OCI-M2 (cell line): ENCODE measurements around the gene BLID.

Experiments used
- DNase-seq: peaks from one replicate; lab custom pipeline; 2025; ENCODE audit not compliant: unreplicated experiment; lab: John Stamatoyannopoulos, UW

BLID gene

GRCh38 chr11:122107045-122107444, 9.0 kb downstream of the BLID start:
- no peak for DNase-seq

- no peak for DNase-seq
These were observed 10.8 kb downstream of the BLID start for GRCh38 chr11:122105044-122105758.

- no peak for DNase-seq
These were observed 11.7 kb downstream of the BLID start for GRCh38 chr11:122104341-122104740.

GRCh38 chr11:122103726-122104125, 12.3 kb downstream of the BLID start:
- no peak for DNase-seq

- DNase-seq = no peak
These were observed 12.7 kb downstream of the BLID start for GRCh38 chr11:122103321-122103720.

- no peak for DNase-seq
These were observed 13.6 kb downstream of the BLID start for GRCh38 chr11:122102426-122102825.

- DNase-seq = no peak
These were observed 14.3 kb downstream of the BLID start for GRCh38 chr11:122101625-122102291.

GRCh38 chr11:122100756-122101080, 15.3 kb downstream of the BLID start:
- no peak for DNase-seq

GRCh38 chr11:122100037-122100755, 15.8 kb downstream of the BLID start:
- no peak for DNase-seq

- DNase-seq = no peak
These were observed 16.5 kb downstream of the BLID start for GRCh38 chr11:122099374-122100036.

GRCh38 chr11:122098261-122098980, 17.6 kb downstream of the BLID start:
- DNase-seq = no peak

- no peak for DNase-seq
These were observed 18.5 kb downstream of the BLID start for GRCh38 chr11:122097419-122098001.

GRCh38 chr11:122096272-122097112, 19.5 kb downstream of the BLID start:
- DNase-seq = no peak

- no peak for DNase-seq
These were observed 20.2 kb downstream of the BLID start for GRCh38 chr11:122095681-122096262.

- no peak for DNase-seq
These were observed 21.2 kb downstream of the BLID start for GRCh38 chr11:122094836-122095235.

- no peak for DNase-seq
These were observed 22.2 kb downstream of the BLID start for GRCh38 chr11:122093731-122094275.

- no peak for DNase-seq
These were observed 24.2 kb downstream of the BLID start for GRCh38 chr11:122091835-122092234.

- no peak for DNase-seq
These were observed 26.9 kb downstream of the BLID start for GRCh38 chr11:122089111-122089510.

GRCh38 chr11:122085712-122086111, 30.3 kb downstream of the BLID start:
- DNase-seq = no peak
